Eye (tissue), 1 donor: Measurements from ENCODE around the gene TBR1.

Source experiments
- DNase-seq: peaks from one replicate; pipeline ENCODE4 v3.0.0-alpha.2; 2015

The TBR1 gene

GRCh38 chr2:161427664-161428587, 11.8 kb downstream of the TBR1 start:
- DNase-seq, result no peak

- DNase-seq, result no peak
These were observed 14.3 kb downstream of the TBR1 start for GRCh38 chr2:161430386-161430785.

DNA sequence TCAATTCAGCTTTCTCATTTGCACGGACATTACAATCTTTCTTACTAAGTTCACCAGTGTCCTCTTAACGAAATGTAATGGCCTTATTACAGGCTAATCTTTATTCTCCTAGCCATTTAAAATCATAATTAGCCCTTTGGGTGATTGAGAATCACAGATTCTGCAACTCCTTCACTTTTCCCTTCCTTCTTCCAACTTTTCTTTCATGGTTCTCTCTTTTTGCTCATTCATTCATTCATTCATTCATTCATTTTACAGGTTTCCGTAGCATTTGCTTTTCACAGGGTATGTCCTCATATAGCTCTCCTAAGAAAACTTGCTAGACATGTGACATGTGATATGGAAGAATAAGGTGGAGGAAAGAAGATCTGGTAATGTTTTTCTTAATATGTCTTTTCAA, 16.0 kb downstream of the TBR1 start:
- DNase-seq, result no peak

- no peak for DNase-seq
These were observed 18.0 kb downstream of the TBR1 start for GRCh38 chr2:161434118-161434517.

GRCh38 chr2:161436411-161436810, 20.3 kb downstream of the TBR1 start:
- DNase-seq, result no peak

- no peak for DNase-seq
These were observed 22.5 kb downstream of the TBR1 start for GRCh38 chr2:161438598-161438997.

GRCh38 chr2:161445097-161445496, 29.0 kb downstream of the TBR1 start:
- DNase-seq, result no peak

- no peak for DNase-seq
These were observed 32.3 kb downstream of the TBR1 start for GRCh38 chr2:161448431-161448830.

DNA sequence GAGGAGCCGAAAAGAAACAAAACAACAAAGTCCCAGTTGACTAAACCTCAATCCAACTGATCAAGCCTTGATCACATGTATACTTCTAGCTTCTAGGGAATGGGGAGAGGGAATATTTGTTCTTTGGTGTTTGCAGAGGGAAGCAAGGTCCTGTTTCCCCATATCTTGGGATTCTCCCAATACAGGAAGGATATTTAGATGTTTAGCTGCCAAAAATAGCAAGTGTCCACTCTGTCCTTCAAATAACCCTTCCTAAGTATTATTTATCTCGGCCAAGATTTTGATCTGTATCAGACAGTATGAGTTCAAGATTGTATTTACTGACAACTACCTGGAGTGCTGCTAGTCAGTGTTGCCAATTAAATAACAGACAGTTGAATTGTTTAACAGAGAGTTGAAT, 55.5 kb downstream of the TBR1 start:
- DNase-seq, result no peak

- DNase-seq, result no peak
These were observed 58.8 kb downstream of the TBR1 start for GRCh38 chr2:161474920-161475319.
